HCT116 (cell line): ENCODE measurements around the gene RPL29. TPM values are rescaled to one million over a fixed set of nuclear protein-coding genes. Genes with fewer than 3 reads are reported as not detected.
"Not testable (repeated sequence)": the region's sequence is repeated elsewhere in the genome, so short reads cannot be mapped to it uniquely, and the experiment has no call there.

Experiments
- ATAC-seq: fragments of 200-7000 bp; cut with Tn5 transposase; 2 replicates; pipeline ENCODE4 v1.9.1; 2020; ENCODE audit warnings: mild to moderate bottlenecking, moderate library complexity
- BruUV-seq: library from RNA; stranded (reverse); fragments of 400-500 nt; replicated peaks from 2 replicates; lab custom pipeline; 2021; lab: Mats Ljungman, UMichigan
- CTCF ChIA-PET: fragments of 300-600 bp; sonication (Branson Sonifier 250); formaldehyde crosslinking; loops from one replicate; lab custom pipeline; 2021; ENCODE audit warnings: antibody characterized with exemption; lab: Charles Lee
- POLR2A ChIA-PET: fragments of 300-600, 350-600 bp; sonication (Branson Sonifier 250); formaldehyde crosslinking; loops from one replicate; lab custom pipeline; 2021; ENCODE audit warnings: antibody characterized with exemption; lab: Charles Lee
- RAD21 ChIA-PET, 2 experiments: fragments of 300-600 bp; sonication (Branson Sonifier 250); formaldehyde crosslinking; loops; one replicate each; lab custom pipeline; 2023; ENCODE audit warnings: low total read pairs in 2 of 2; ENCODE audit not compliant: uncharacterized antibody in 2 of 2, unreplicated experiment in 2 of 2, low non-redundant PET in 1 of 2; lab: Charles Lee
- DNase-seq: peaks from one replicate; pipeline ENCODE4 v3.0.0-alpha.2; 2010; ENCODE audit warnings: low read depth, low spot score
- H2AFZ ChIP-seq: fragments of 200-600 bp; shearing (Covaris generic), sonication (generic); 2 replicates; pipeline ENCODE4 v1.6.1; 2017; ENCODE audit warnings: low read depth, mixed run types, mixed read lengths, antibody characterized with exemption, low read length; ENCODE audit not compliant: poor library complexity, severe bottlenecking
- H3K27ac ChIP-seq: 2 replicates; pipeline ENCODE4 v1.5.1; 2012; ENCODE audit warnings: low read depth, low read length
- H3K27me3 ChIP-seq: fragments of 200-600 bp; sonication (generic); 2 replicates; pipeline ENCODE4 v1.6.1; 2016; ENCODE audit warnings: mixed run types, low read length, mixed read lengths; ENCODE audit not compliant: insufficient read depth
- H3K36me3 ChIP-seq, 2 experiments: fragments of 200-500 bp in 1 of 2; fragments of 200-600 bp in 1 of 2; sonication (Bioruptor generic) in 1 of 2; sonication (generic) in 1 of 2; 2 replicates each; pipeline versions ENCODE4 v1.5.1 to v1.6.1; 2014 to 2016; ENCODE audit warnings: low read length in 2 of 2, inconsistent platforms in 1 of 2, mixed read lengths in 1 of 2, mixed run types in 1 of 2; ENCODE audit not compliant: insufficient read depth in 2 of 2, control insufficient read depth in 1 of 2
- H3K4me1 ChIP-seq, 2 experiments: fragments of 200-600 bp in 1 of 2; sonication (generic) in 1 of 2; 2 replicates each; pipeline versions ENCODE4 v1.5.1 to v1.6.1; 2012 to 2017; ENCODE audit warnings: low read length in 2 of 2, inconsistent platforms in 1 of 2, mild to moderate bottlenecking in 1 of 2, mixed read lengths in 1 of 2, mixed run types in 1 of 2, moderate library complexity in 1 of 2; ENCODE audit not compliant: insufficient read depth in 2 of 2, control insufficient read depth in 1 of 2
- H3K4me2 ChIP-seq: fragments of 200-600 bp; sonication (generic); 2 replicates; pipeline ENCODE4 v1.6.1; 2017; ENCODE audit warnings: mixed run types, low read length, mixed read lengths
- H3K4me3 ChIP-seq, 2 experiments: fragments of 200-600 bp in 1 of 2; sonication (generic) in 1 of 2; replicated peaks in 1 of 2; 2 replicates each; pipeline ENCODE4 v1.5.1; 2011 to 2016; ENCODE audit warnings: low read length in 2 of 2, control low read depth in 1 of 2, low read depth in 1 of 2, mild to moderate bottlenecking in 1 of 2, mixed read lengths in 1 of 2, mixed run types in 1 of 2
- H3K79me2 ChIP-seq: fragments of 200-600 bp; sonication (generic); 2 replicates; pipeline ENCODE4 v1.6.1; 2017; ENCODE audit warnings: mild to moderate bottlenecking, mixed run types, low read length, moderate library complexity, mixed read lengths; ENCODE audit not compliant: insufficient read depth
- H3K9ac ChIP-seq: fragments of 200-600 bp; sonication (generic); 2 replicates; pipeline ENCODE4 v1.6.1; 2016; ENCODE audit warnings: low read length, mixed read lengths
- H3K9me2 ChIP-seq: fragments of 200-600 bp; sonication (generic), shearing (Covaris generic); 2 replicates; pipeline ENCODE4 v1.6.1; 2017; ENCODE audit warnings: mixed run types, mild to moderate bottlenecking, moderate library complexity; ENCODE audit not compliant: insufficient read depth
- H3K9me3 ChIP-seq, 2 experiments: fragments of 200-500 bp in 1 of 2; fragments of 200-600 bp in 1 of 2; sonication (Bioruptor generic) in 1 of 2; sonication (generic) in 1 of 2; 2 replicates each; pipeline ENCODE4 v1.6.1; 2014 to 2017; ENCODE audit warnings: low read length in 2 of 2, mixed read lengths in 2 of 2, inconsistent platforms in 1 of 2, low read depth in 1 of 2, mild to moderate bottlenecking in 1 of 2, mixed run types in 1 of 2, moderate library complexity in 1 of 2; ENCODE audit not compliant: control insufficient read depth in 1 of 2, insufficient read depth in 1 of 2
- H4K20me1 ChIP-seq: fragments of 200-600 bp; sonication (generic), shearing (Covaris generic); 2 replicates; pipeline ENCODE4 v1.6.1; 2017; ENCODE audit warnings: mixed run types, mild to moderate bottlenecking, moderate library complexity; ENCODE audit not compliant: insufficient read depth
- CBX3 ChIP-seq: IDR thresholded peaks from 2 replicates; pipeline ENCODE4 v1.6.1; 2012; ENCODE audit warnings: low read depth
- ELF1 ChIP-seq: IDR thresholded peaks from 2 replicates; pipeline ENCODE4 v1.6.1; 2012; ENCODE audit warnings: low read depth, borderline replicate concordance
- FOSL1 ChIP-seq: IDR thresholded peaks from 2 replicates; pipeline ENCODE4 v1.6.1; 2012; ENCODE audit warnings: low read depth
- SRF ChIP-seq: IDR thresholded peaks from 2 replicates; pipeline ENCODE4 v1.6.1; 2012; ENCODE audit warnings: low read depth
- intact Hi-C: fragments of 100-400 bp; cut with micrococcal nuclease; formaldehyde crosslinking; loops from 2 replicates; pipeline ENCODE4 v1.10.0; 2022
- total RNA-seq: library from RNA; stranded (reverse); gene quantifications from one replicate; pipeline ENCODE4 v1.2.1, GENCODE V29; 2021; ENCODE audit not compliant: unreplicated experiment
- TF ChIP-seq, protein P1 (sequence below): IDR thresholded peaks from 2 replicates; pipeline ENCODE4 v1.6.1; 2012; ENCODE audit warnings: low read depth
- TF ChIP-seq, protein P2 (sequence below): IDR thresholded peaks from 2 replicates; pipeline ENCODE4 v1.6.1; 2012
- TF ChIP-seq, protein P3 (sequence below): IDR thresholded peaks from 2 replicates; pipeline ENCODE4 v1.6.1; 2012
- TF ChIP-seq, protein P4 (sequence below), 3 experiments: fragments of 200-600 bp in 1 of 3; sonication (generic) in 1 of 3; IDR thresholded peaks in 2 of 3; conservative IDR thresholded peaks in 1 of 3; 2 replicates each; pipeline ENCODE4 v1.5.1; 2012 to 2017; ENCODE audit warnings: low read depth in 2 of 3, low read length in 2 of 3, antibody characterized with exemption in 1 of 3, borderline replicate concordance in 1 of 3, control low read depth in 1 of 3, mild to moderate bottlenecking in 1 of 3, mixed read lengths in 1 of 3, mixed run types in 1 of 3, moderate library complexity in 1 of 3; ENCODE audit not compliant: insufficient read depth in 1 of 3

Gene RPL29
- total RNA-seq, 1 experiment from 2014 or later = 1,880 TPM

DNA sequence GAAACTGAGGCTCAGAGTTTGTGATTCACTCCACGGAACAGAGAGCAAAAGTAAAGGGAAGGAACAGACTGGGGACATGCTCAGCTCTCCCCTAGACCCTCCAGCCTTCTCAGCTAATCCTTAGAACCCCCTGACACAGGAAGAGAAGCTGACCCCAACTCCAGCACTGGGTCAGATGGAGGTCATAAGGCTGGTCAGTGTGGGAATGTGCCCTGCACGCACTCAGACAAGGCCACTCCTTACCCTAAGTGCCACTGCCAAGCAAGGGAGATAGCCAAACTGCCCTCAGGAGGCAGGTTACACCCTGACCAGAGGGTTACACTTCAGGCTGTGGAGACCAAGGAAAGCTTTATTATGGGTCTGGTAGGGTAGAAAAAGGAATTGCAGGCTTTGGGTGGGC lies 1.2 kb downstream of the RPL29 start:
- Histone ChIP-seq H3K36me3 (peaks cover 15 to 29% of the 10 kb centered on the region in 2 experiments), H2AFZ (no peak overlapping the region), H3K27me3 (no peaks in the 10 kb centered on the region), H3K27ac (peak overlapping the region; percentile 88), H4K20me1 (no peaks in the 10 kb centered on the region; the same call in 1 of the 2 replicates), H3K9me3 (no peaks in the 10 kb centered on the region), H3K4me3 (peak overlapping the region; percentile 82 to 100), H3K9me2 (no peaks in the 10 kb centered on the region), H3K4me1 (peaks cover 13 to 46% of the 10 kb centered on the region in 2 experiments), H3K79me2 (peaks cover 30% of the 10 kb centered on the region), H3K9ac (peak overlapping the region; percentile 91), H3K4me2 (peak overlapping the region; percentile 95)
- no peak for ATAC-seq
- no peak for DNase-seq
- intact Hi-C loops = no loop called here
- BruUV-seq = no TSS peak
- RAD21 ChIA-PET = interaction anchor here (0.6 to 1.3 kb wide), 2 partner anchors 27 to 53 kb away, joined by 3 to 6 read pairs; partner anchors contain the start of gene RRP9 (in 1 of the 2)
- POLR2A ChIA-PET = interaction anchor here (1.8 to 5.1 kb wide), 4 partner anchors 11 to 160 kb away, joined by 10 to 31 read pairs (median 22); partner anchors contain the start of genes ACY1, PARP3, POC1A and RRP9
- CTCF ChIA-PET = no interaction called here
- TF ChIP-seq, protein P1, sequence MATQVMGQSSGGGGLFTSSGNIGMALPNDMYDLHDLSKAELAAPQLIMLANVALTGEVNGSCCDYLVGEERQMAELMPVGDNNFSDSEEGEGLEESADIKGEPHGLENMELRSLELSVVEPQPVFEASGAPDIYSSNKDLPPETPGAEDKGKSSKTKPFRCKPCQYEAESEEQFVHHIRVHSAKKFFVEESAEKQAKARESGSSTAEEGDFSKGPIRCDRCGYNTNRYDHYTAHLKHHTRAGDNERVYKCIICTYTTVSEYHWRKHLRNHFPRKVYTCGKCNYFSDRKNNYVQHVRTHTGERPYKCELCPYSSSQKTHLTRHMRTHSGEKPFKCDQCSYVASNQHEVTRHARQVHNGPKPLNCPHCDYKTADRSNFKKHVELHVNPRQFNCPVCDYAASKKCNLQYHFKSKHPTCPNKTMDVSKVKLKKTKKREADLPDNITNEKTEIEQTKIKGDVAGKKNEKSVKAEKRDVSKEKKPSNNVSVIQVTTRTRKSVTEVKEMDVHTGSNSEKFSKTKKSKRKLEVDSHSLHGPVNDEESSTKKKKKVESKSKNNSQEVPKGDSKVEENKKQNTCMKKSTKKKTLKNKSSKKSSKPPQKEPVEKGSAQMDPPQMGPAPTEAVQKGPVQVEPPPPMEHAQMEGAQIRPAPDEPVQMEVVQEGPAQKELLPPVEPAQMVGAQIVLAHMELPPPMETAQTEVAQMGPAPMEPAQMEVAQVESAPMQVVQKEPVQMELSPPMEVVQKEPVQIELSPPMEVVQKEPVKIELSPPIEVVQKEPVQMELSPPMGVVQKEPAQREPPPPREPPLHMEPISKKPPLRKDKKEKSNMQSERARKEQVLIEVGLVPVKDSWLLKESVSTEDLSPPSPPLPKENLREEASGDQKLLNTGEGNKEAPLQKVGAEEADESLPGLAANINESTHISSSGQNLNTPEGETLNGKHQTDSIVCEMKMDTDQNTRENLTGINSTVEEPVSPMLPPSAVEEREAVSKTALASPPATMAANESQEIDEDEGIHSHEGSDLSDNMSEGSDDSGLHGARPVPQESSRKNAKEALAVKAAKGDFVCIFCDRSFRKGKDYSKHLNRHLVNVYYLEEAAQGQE = no peak
- TF ChIP-seq, protein P2, sequence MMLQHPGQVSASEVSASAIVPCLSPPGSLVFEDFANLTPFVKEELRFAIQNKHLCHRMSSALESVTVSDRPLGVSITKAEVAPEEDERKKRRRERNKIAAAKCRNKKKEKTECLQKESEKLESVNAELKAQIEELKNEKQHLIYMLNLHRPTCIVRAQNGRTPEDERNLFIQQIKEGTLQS = no peak
- TF ChIP-seq CBX3 = no peak
- no peak for TF ChIP-seq SRF
- TF ChIP-seq, protein P3, sequence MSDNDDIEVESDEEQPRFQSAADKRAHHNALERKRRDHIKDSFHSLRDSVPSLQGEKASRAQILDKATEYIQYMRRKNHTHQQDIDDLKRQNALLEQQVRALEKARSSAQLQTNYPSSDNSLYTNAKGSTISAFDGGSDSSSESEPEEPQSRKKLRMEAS = no peak
- TF ChIP-seq, protein P4, sequence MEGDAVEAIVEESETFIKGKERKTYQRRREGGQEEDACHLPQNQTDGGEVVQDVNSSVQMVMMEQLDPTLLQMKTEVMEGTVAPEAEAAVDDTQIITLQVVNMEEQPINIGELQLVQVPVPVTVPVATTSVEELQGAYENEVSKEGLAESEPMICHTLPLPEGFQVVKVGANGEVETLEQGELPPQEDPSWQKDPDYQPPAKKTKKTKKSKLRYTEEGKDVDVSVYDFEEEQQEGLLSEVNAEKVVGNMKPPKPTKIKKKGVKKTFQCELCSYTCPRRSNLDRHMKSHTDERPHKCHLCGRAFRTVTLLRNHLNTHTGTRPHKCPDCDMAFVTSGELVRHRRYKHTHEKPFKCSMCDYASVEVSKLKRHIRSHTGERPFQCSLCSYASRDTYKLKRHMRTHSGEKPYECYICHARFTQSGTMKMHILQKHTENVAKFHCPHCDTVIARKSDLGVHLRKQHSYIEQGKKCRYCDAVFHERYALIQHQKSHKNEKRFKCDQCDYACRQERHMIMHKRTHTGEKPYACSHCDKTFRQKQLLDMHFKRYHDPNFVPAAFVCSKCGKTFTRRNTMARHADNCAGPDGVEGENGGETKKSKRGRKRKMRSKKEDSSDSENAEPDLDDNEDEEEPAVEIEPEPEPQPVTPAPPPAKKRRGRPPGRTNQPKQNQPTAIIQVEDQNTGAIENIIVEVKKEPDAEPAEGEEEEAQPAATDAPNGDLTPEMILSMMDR (IDR thresholded peaks at IDR 0.05 in 2 of 3, conservative IDR thresholded peaks at IDR 0.05 in 1 of 3; ENCODE audit: borderline replicate concordance in 1 of 3, insufficient read depth in 1 of 3, low read depth in 2 of 3, low read length in 2 of 3) = no peak
- no peak for TF ChIP-seq FOSL1
- no peak for TF ChIP-seq ELF1

DNA sequence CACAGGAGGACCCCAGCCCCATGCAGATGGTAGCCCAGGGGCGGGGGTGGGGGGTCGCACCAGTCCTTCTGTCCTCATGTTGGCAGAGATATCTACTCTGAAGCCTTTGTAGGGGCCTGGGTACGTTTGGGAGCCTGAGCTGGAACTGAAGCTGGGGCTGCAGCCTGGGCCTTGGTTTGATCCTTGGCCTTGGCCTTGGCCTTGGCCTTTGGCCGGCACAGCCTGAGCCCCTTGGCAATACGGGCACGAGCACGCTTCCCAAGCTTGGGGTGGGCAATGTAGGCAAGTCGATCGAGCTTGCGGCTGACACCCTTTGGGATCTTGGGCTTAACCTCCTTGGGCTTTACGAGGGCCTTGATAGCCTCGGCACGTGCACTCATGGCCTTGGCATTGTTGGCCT lies 2.0 kb downstream of the RPL29 start:
- Histone ChIP-seq H3K27ac (peak overlapping the region; percentile 16; the same call in 1 of the 2 replicates), H3K79me2 (peaks cover 30% of the 10 kb centered on the region), H3K36me3 (peaks cover 15 to 29% of the 10 kb centered on the region in 2 experiments), H3K4me1 (peaks cover 13 to 44% of the 10 kb centered on the region in 2 experiments)
- BruUV-seq, H2AFZ ChIP-seq, H3K9ac ChIP-seq, CTCF ChIA-PET, intact Hi-C loops, H3K9me2 ChIP-seq, H3K4me2 ChIP-seq, RAD21 ChIA-PET, H3K4me3 ChIP-seq, H3K27me3 ChIP-seq, H3K9me3 ChIP-seq, DNase-seq, ATAC-seq, H4K20me1 ChIP-seq: not testable (repeated sequence)
- POLR2A ChIA-PET = interaction anchor here (3.5 to 5.1 kb wide), 2 partner anchors 11 to 51 kb away, joined by 31 to 47 read pairs; partner anchors contain the start of genes ACY1, PARP3 and RRP9
